Panc1 (cell line): ENCODE data around the gene KLF15. TPM values are rescaled to one million over a fixed set of nuclear protein-coding genes. Genes with fewer than 3 reads are reported as not detected.

ENCODE experiments used
- ATAC-seq: fragments of 200-7000 bp; cut with Tn5 transposase; 2 replicates; pipeline ENCODE4 v1.9.1; 2020; ENCODE audit warnings: mild to moderate bottlenecking, moderate library complexity
- BruUV-seq: library from RNA; stranded (reverse); fragments of 400-500 nt; replicated peaks from 2 replicates; lab custom pipeline; 2021; lab: Mats Ljungman, UMichigan
- CTCF ChIA-PET: fragments of 300-600 bp; sonication (Branson Sonifier 250); formaldehyde crosslinking; loops from one replicate; lab custom pipeline; 2022; ENCODE audit warnings: antibody characterized with exemption; lab: Charles Lee
- POLR2A ChIA-PET: fragments of 300-600 bp; sonication (Branson Sonifier 250); formaldehyde crosslinking; loops from one replicate; lab custom pipeline; 2022; ENCODE audit warnings: antibody characterized with exemption; lab: Charles Lee
- DNase-seq: peaks from one replicate; pipeline ENCODE4 v3.0.0-alpha.2; 2010; ENCODE audit warnings: low read depth, low spot score
- H3K27ac ChIP-seq: 2 replicates; pipeline ENCODE4 v1.5.1; 2011; ENCODE audit warnings: mild to moderate bottlenecking, low read length, inconsistent platforms
- H3K27me3 ChIP-seq: fragments of 200-500 bp; sonication (Bioruptor generic); 2 replicates; pipeline ENCODE4 v1.6.0; 2014; ENCODE audit warnings: low read length, inconsistent platforms; ENCODE audit not compliant: control insufficient read depth, insufficient read depth
- H3K36me3 ChIP-seq: fragments of 200-500 bp; sonication (Bioruptor generic); 2 replicates; pipeline ENCODE4 v1.5.1; 2014; ENCODE audit warnings: inconsistent platforms, mild to moderate bottlenecking, low read length, moderate library complexity; ENCODE audit not compliant: control insufficient read depth, insufficient read depth
- H3K4me1 ChIP-seq: 2 replicates; pipeline ENCODE4 v1.5.1; 2011; ENCODE audit warnings: inconsistent platforms, mild to moderate bottlenecking, low read length, moderate library complexity; ENCODE audit not compliant: control insufficient read depth, insufficient read depth
- H3K4me3 ChIP-seq, 2 experiments: 2 replicates each; pipeline ENCODE4 v1.5.1; 2011 to 2012; ENCODE audit warnings: low read depth in 2 of 2, low read length in 2 of 2, mild to moderate bottlenecking in 2 of 2, inconsistent platforms in 1 of 2, moderate library complexity in 1 of 2
- H3K9me3 ChIP-seq: fragments of 200-500 bp; sonication (Bioruptor generic); 2 replicates; pipeline ENCODE4 v1.5.1; 2014; ENCODE audit warnings: low read depth, mild to moderate bottlenecking, inconsistent platforms, low read length, moderate library complexity; ENCODE audit not compliant: control insufficient read depth, insufficient read depth
- CTCF ChIP-seq: fragments of 450-650 bp; IDR thresholded peaks from 2 replicates; pipeline ENCODE4 v1.5.1; 2017; ENCODE audit warnings: mild to moderate bottlenecking
- POLR2AphosphoS5 ChIP-seq: IDR thresholded peaks from 2 replicates; pipeline ENCODE4 v1.6.1; 2012; ENCODE audit warnings: mild to moderate bottlenecking, low read depth, low read length, moderate library complexity
- REST ChIP-seq, 2 experiments: IDR thresholded peaks; 2 replicates each; pipeline ENCODE4 v1.6.1; 2011 to 2012; ENCODE audit warnings: low read depth in 2 of 2, control low read depth in 1 of 2, low read length in 1 of 2, mild to moderate bottlenecking in 1 of 2, moderate library complexity in 1 of 2; ENCODE audit not compliant: insufficient read depth in 1 of 2
- SIN3A ChIP-seq: IDR thresholded peaks from 2 replicates; pipeline ENCODE4 v1.6.1; 2012; ENCODE audit warnings: low read depth, mild to moderate bottlenecking, low read length, moderate library complexity, borderline replicate concordance; ENCODE audit not compliant: insufficient read depth
- TCF7L2 ChIP-seq: IDR thresholded peaks from 2 replicates; pipeline ENCODE4 v1.6.1; 2011; ENCODE audit warnings: mild to moderate bottlenecking, low read depth, low read length, inconsistent platforms
- in situ Hi-C: cut with HindIII; loops from 2 replicates; pipeline ENCODE4 v1.10.0; 2016; ENCODE audit warnings: low sequenced_read_pairs, low pct_unique_long_range_greater_than_20kb
- intact Hi-C: fragments of 100-400 bp; cut with micrococcal nuclease; formaldehyde crosslinking; loops from one replicate; pipeline ENCODE4 v1.10.0; 2022; ENCODE audit not compliant: unreplicated experiment
- total RNA-seq: library from RNA; stranded (reverse); gene quantifications from one replicate; pipeline ENCODE4 v1.2.1, GENCODE V29; 2021; ENCODE audit not compliant: unreplicated experiment

Gene KLF15
- total RNA-seq, 1 experiment from 2014 or later = 0.10 TPM

- ChIA-PET CTCF (interaction anchor here (0.6 kb wide), 1 partner anchor 1150 kb away, joined by 3 read pairs; no protein-coding TSS in a partner anchor), POLR2A (no interaction called here)
- BruUV-seq = no TSS peak
- H3K27ac ChIP-seq = no peak overlapping the region
- H3K36me3 ChIP-seq = no peaks in the 10 kb centered on the region
- H3K9me3 ChIP-seq = no peaks in the 10 kb centered on the region
- no peak for TF ChIP-seq CTCF
- DNase-seq (no peak), ATAC-seq (no peak)
- no peak overlapping the region for H3K4me3 ChIP-seq
- in situ Hi-C loops (no loop called here), intact Hi-C loops (no loop called here)
- H3K27me3 ChIP-seq = peaks cover 8% of the 10 kb centered on the region
- no peaks in the 10 kb centered on the region for H3K4me1 ChIP-seq
Observed at GRCh38 chr3:126395846-126396513, 38.8 kb upstream of the KLF15 start.

GRCh38 chr3:126394977-126395321 lies 37.7 kb upstream of the KLF15 start:
- no peak for DNase-seq
- Histone ChIP-seq H3K27me3 (peaks cover 8% of the 10 kb centered on the region), H3K9me3 (no peaks in the 10 kb centered on the region), H3K27ac (no peak overlapping the region), H3K4me3 (no peak overlapping the region), H3K4me1 (no peaks in the 10 kb centered on the region), H3K36me3 (no peaks in the 10 kb centered on the region)
- POLR2A ChIA-PET = no interaction called here
- in situ Hi-C loops (no loop called here), intact Hi-C loops (no loop called here)
- CTCF ChIA-PET = interaction anchor here (0.6 kb wide), 1 partner anchor 1151 kb away, joined by 3 read pairs; no protein-coding TSS in a partner anchor
- TF ChIP-seq TCF7L2 (no peak), SIN3A (no peak), POLR2AphosphoS5 (no peak), CTCF (no peak), REST (IDR thresholded peaks at IDR 0.05; ENCODE audit: insufficient read depth in 1 of 2, low read depth in 2 of 2, low read length in 1 of 2) (no peak)
- ATAC-seq = no peak
- no TSS peak for BruUV-seq
